CD14-positive monocyte (primary cell): ENCODE measurements around the gene HLA-DRB1. TPM values are rescaled to one million over a fixed set of nuclear protein-coding genes. Genes with fewer than 3 reads are reported as not detected.
"Not testable (repeated sequence)": the region's sequence is repeated elsewhere in the genome, so short reads cannot be mapped to it uniquely, and the experiment has no call there.

ENCODE experiments used
- DNase-seq, 3 donors: peaks; one replicate each; pipeline ENCODE4 v3.0.0-alpha.2; 2011 to 2022
- H2AFZ ChIP-seq: 2 replicates; pipeline ENCODE4 v1.6.0; 2012; ENCODE audit warnings: mild to moderate bottlenecking, low read depth, low read length, inconsistent platforms; ENCODE audit not compliant: insufficient read depth, poor library complexity, severe bottlenecking
- H3K27ac ChIP-seq, 2 donors: 1 replicate in 1 of 2; 2 replicates in 1 of 2; pipeline ENCODE4 v1.5.1; 2012 to 2013; ENCODE audit warnings: low read length in 2 of 2, control low read depth in 1 of 2, inconsistent platforms in 1 of 2, low read depth in 1 of 2, mild to moderate bottlenecking in 1 of 2
- H3K27me3 ChIP-seq, 2 donors: one replicate each; pipeline versions ENCODE4 v1.6.0 to v1.6.1; 2011 to 2013; ENCODE audit warnings: low read length in 2 of 2; ENCODE audit not compliant: control insufficient read depth in 2 of 2, insufficient read depth in 2 of 2
- H3K36me3 ChIP-seq, 2 donors: replicated peaks in 1 of 2; 1 replicate in 1 of 2; 2 replicates in 1 of 2; pipeline versions ENCODE4 v1.5.1 to v1.6.1; 2012 to 2013; ENCODE audit warnings: low read length in 2 of 2, control low read depth in 1 of 2, inconsistent platforms in 1 of 2, mild to moderate bottlenecking in 1 of 2; ENCODE audit not compliant: insufficient read depth in 2 of 2, control insufficient read depth in 1 of 2
- H3K4me1 ChIP-seq, 2 donors: 1 replicate in 1 of 2; 2 replicates in 1 of 2; pipeline versions ENCODE4 v1.5.1 to v1.6.1; 2012 to 2013; ENCODE audit warnings: low read length in 2 of 2, control low read depth in 1 of 2, inconsistent platforms in 1 of 2, mild to moderate bottlenecking in 1 of 2, moderate library complexity in 1 of 2; ENCODE audit not compliant: insufficient read depth in 2 of 2, control insufficient read depth in 1 of 2
- H3K4me2 ChIP-seq: replicated peaks from 2 replicates; pipeline ENCODE3; 2012; ENCODE audit warnings: low read length, moderate library complexity, mild to moderate bottlenecking; ENCODE audit not compliant: poor library complexity, severe bottlenecking; ENCODE audit errors: extremely low read depth
- H3K4me3 ChIP-seq, 3 experiments: fragments of 200-600 bp in 1 of 3; sonication (generic) in 1 of 3; replicated peaks in 1 of 3; 1 replicate in 2 of 3; 2 replicates in 1 of 3; pipeline ENCODE4 v1.5.1; 2011 to 2013; ENCODE audit warnings: low read length in 3 of 3, mild to moderate bottlenecking in 3 of 3, control low read depth in 2 of 3, low read depth in 2 of 3, inconsistent platforms in 1 of 3, moderate library complexity in 1 of 3
- H3K79me2 ChIP-seq: 2 replicates; pipeline ENCODE4 v1.6.0; 2012; ENCODE audit warnings: mild to moderate bottlenecking, control low read depth, inconsistent platforms, low read length, moderate library complexity; ENCODE audit not compliant: insufficient read depth
- H3K9ac ChIP-seq: 2 replicates; pipeline ENCODE4 v1.6.0; 2017; ENCODE audit warnings: low read length, mild to moderate bottlenecking; ENCODE audit not compliant: insufficient read depth, poor library complexity, severe bottlenecking
- H3K9me3 ChIP-seq, 2 donors: replicated peaks in 1 of 2; 1 replicate in 1 of 2; 2 replicates in 1 of 2; pipeline versions ENCODE4 v1.5.1 to v1.6.1; 2012 to 2013; ENCODE audit warnings: low read length in 2 of 2, control low read depth in 1 of 2; ENCODE audit not compliant: control insufficient read depth in 1 of 2, insufficient read depth in 1 of 2
- H4K20me1 ChIP-seq: 2 replicates; pipeline ENCODE4 v1.6.0; 2012; ENCODE audit warnings: mild to moderate bottlenecking, low read length, control low read depth, moderate library complexity; ENCODE audit not compliant: insufficient read depth
- H3K27ac Mint-ChIP-seq, 7 donors: one replicate each; pipeline ENCODE4 v1.8.0; 2020; ENCODE audit warnings: mild to moderate bottlenecking in 7 of 7, mixed read lengths in 7 of 7, moderate library complexity in 6 of 7, inconsistent platforms in 2 of 7
- H3K27me3 Mint-ChIP-seq, 3 donors: one replicate each; pipeline ENCODE4 v1.8.0; 2021 to 2022; ENCODE audit warnings: low read depth in 3 of 3, mild to moderate bottlenecking in 3 of 3, mixed read lengths in 3 of 3, moderate library complexity in 3 of 3, inconsistent platforms in 1 of 3
- H3K36me3 Mint-ChIP-seq, 2 donors: one replicate each; pipeline ENCODE4 v1.8.0; 2020; ENCODE audit warnings: mixed read lengths in 2 of 2, inconsistent platforms in 1 of 2, mild to moderate bottlenecking in 1 of 2
- H3K4me1 Mint-ChIP-seq: one replicate; pipeline ENCODE4 v1.8.0; 2020; ENCODE audit warnings: mild to moderate bottlenecking, mixed read lengths
- H3K4me3 Mint-ChIP-seq, 2 donors: one replicate each; pipeline ENCODE4 v1.8.0; 2020; ENCODE audit warnings: mild to moderate bottlenecking in 2 of 2, mixed read lengths in 2 of 2, moderate library complexity in 1 of 2
- H3K9me3 Mint-ChIP-seq, 7 donors: one replicate each; pipeline ENCODE4 v1.8.0; 2020 to 2022; ENCODE audit warnings: mixed read lengths in 7 of 7, mild to moderate bottlenecking in 6 of 7, moderate library complexity in 6 of 7, inconsistent platforms in 2 of 7
- CTCF ChIP-seq: fragments of 200-600 bp; IDR thresholded peaks from one replicate; pipeline ENCODE4 v1.8.0; 2022; ENCODE audit warnings: antibody characterized with exemption, mild to moderate bottlenecking
- WGBS: methylation state at CpG from one replicate; pipeline ENCODE4 v1.1.5; 2013; ENCODE audit warnings: missing lambda C conversion rate; ENCODE audit not compliant: insufficient coverage; 5-methylcytosine and 5-hydroxymethylcytosine counted together
- intact Hi-C, 2 donors: fragments of 100-400 bp; cut with micrococcal nuclease; formaldehyde crosslinking; loops; one replicate each; pipeline versions ENCODE4 v1.15.0 to v1.15.1; 2023
- polyA plus RNA-seq, 3 donors: library from polyadenylated mRNA; depleted of rRNA in 1 of 3; unstranded in 2 of 3; stranded (reverse) in 1 of 3; fragments of 300-500 nt in 2 of 3; fragments of >200 nt in 1 of 3; fragmentation: Illumina TruSeq in 2 of 3; gene quantifications; 1 replicate in 2 of 3; 2 replicates in 1 of 3; pipeline ENCODE4 v1.2.3, GENCODE V29; 2012 to 2021

HLA-DRB1 gene
- polyA plus RNA-seq, 3 donors, result 928 to 2,792 (median 2,645) TPM

DNA sequence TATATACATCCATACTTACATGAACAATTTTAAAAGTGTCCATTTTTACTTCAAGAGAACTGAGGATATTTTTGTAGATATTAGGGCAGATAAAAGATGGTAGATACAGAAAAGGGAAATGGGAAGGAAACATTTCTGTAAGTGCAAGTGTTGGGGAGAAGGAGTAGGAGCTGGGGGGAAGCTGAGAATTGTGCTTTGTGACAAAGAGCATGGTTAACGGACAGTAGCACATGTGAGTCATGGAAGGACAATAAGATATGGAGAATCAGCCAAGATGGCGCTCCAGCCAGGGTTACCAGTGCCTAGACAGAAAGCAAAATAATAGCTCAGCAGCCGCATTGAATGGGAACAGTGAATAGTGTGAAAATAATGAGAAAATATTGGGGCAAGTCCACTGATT lies 12.7 kb upstream of the HLA-DRB1 start:
- peak overlapping the region in 1 of 2 donors; percentile 84 for H3K27ac ChIP-seq
- H3K4me1 Mint-ChIP-seq, result peaks cover 46% of the 10 kb centered on the region
- H3K27ac Mint-ChIP-seq, result peak overlapping the region in 6 of 7 donors; percentile 92 to 98 (median 96)
- H3K4me3 ChIP-seq, result no peak overlapping the region
- peaks cover 19 to 23% of the 10 kb centered on the region in 2 donors for H3K4me1 ChIP-seq
- 50% methylated on average over 2 of the region's 3 CpGs for WGBS
- no peak overlapping the region for H3K4me3 Mint-ChIP-seq
- H2AFZ ChIP-seq, result no peak overlapping the region
- no peak overlapping the region for H3K9ac ChIP-seq
- TF ChIP-seq CTCF, result no peak
- H3K9me3 ChIP-seq, result no peaks in the 10 kb centered on the region
- no peaks in the 10 kb centered on the region for H4K20me1 ChIP-seq
- H3K9me3 Mint-ChIP-seq, result peaks cover 0 to 9% (median 3%) of the 10 kb centered on the region in 7 donors
- no peaks in the 10 kb centered on the region for H3K79me2 ChIP-seq
- no peaks in the 10 kb centered on the region for H3K36me3 ChIP-seq
- H3K27me3 ChIP-seq, result no peaks in the 10 kb centered on the region
- H3K27me3 Mint-ChIP-seq, result peaks cover 0 to 5% (median 0%) of the 10 kb centered on the region in 3 donors
- H3K36me3 Mint-ChIP-seq, result peaks cover 4% of the 10 kb centered on the region in 2 donors
- H3K4me2 ChIP-seq, result no peak overlapping the region
- intact Hi-C loops, result no loop called here
- DNase-seq, result peak in 1 of 3 donors; percentile 57

DNA sequence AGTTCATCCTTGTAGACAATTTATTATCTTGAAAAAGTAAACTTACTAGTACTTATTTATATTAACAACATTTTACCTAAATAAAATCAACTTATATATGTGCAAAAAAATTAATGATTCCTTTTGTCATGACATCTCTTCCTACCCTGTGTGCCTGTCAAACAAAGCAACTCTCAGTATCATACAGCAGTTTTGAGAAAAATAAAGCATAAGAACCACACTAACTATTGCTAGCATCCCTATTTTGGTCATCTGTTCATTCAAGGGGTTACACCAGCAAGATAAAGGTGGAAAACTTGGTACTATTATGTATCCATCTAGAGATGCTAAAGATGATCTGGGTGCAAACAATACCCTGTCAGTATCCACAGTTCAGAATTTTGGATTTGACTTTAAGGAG lies 7.4 kb upstream of the HLA-DRB1 start:
- Mint-ChIP-seq H3K4me1 (peaks cover 19% of the 10 kb centered on the region), H3K27me3 (no peaks in the 10 kb centered on the region), H3K27ac (no peak overlapping the region), H3K9me3 (peaks cover 0 to 9% (median 0%) of the 10 kb centered on the region in 7 donors), H3K36me3 (peaks cover 0 to 4% of the 10 kb centered on the region in 2 donors), H3K4me3 (no peak overlapping the region)
- H3K4me2 ChIP-seq, result no peak overlapping the region
- no peak overlapping the region for H3K27ac ChIP-seq
- no peak for TF ChIP-seq CTCF
- H3K27me3 ChIP-seq, result no peaks in the 10 kb centered on the region
- no peaks in the 10 kb centered on the region for H3K9me3 ChIP-seq
- intact Hi-C loops, result no loop called here
- H2AFZ ChIP-seq, result no peak overlapping the region
- H3K9ac ChIP-seq, result no peak overlapping the region
- H3K4me3 ChIP-seq, result no peak overlapping the region
- no peak for DNase-seq
- no peaks in the 10 kb centered on the region for H3K79me2 ChIP-seq
- peaks cover 0 to 3% of the 10 kb centered on the region in 2 donors for H3K4me1 ChIP-seq
- H3K36me3 ChIP-seq, result no peaks in the 10 kb centered on the region
- no peaks in the 10 kb centered on the region for H4K20me1 ChIP-seq

- not testable (repeated sequence) for DNase-seq
- WGBS, result no CpG with 5 or more reads among the region's 10 CpGs
Observed at GRCh38 chr6:32590713-32591112, 1.1 kb upstream of the HLA-DRB1 start.

More at GRCh38 chr6:32590713-32591112, 1.1 kb upstream of the HLA-DRB1 start:
- H3K9me3 Mint-ChIP-seq, H3K27ac ChIP-seq, H4K20me1 ChIP-seq, H3K27me3 ChIP-seq, H2AFZ ChIP-seq, H3K27me3 Mint-ChIP-seq, H3K36me3 ChIP-seq, H3K4me3 ChIP-seq, H3K9me3 ChIP-seq, H3K4me2 ChIP-seq, H3K9ac ChIP-seq, H3K4me3 Mint-ChIP-seq, intact Hi-C loops: not testable (repeated sequence)
- Histone ChIP-seq H3K79me2 (peaks cover 23% of the 10 kb centered on the region), H3K4me1 (peaks cover 0 to 10% of the 10 kb centered on the region in 2 donors)
- peaks cover 50% of the 10 kb centered on the region for H3K4me1 Mint-ChIP-seq
- H3K27ac Mint-ChIP-seq, result peak overlapping the region in 5 of 7 donors; percentile 91 to 99 (median 97)
- peaks cover 22 to 34% of the 10 kb centered on the region in 2 donors for H3K36me3 Mint-ChIP-seq
